ENCODE data around the gene BAG5.

GRCh38 chr14:103530831-103531230 lies 31.6 kb downstream of the BAG5 start:
- no peak for TF ChIP-seq POLR2A (IDR thresholded peaks at IDR 0.05; ENCODE audit: low read length)
- no peak for TF ChIP-seq GATA1 (IDR thresholded peaks at IDR 0.05; ENCODE audit: low read depth, low read length)

All from erythroblast (primary cell).